NK-92 treated with Interleukin-12 subunit alpha and Interleukin-12 subunit beta, amount 100 ng/mL, for 24 hours (cell line): ENCODE data around the gene KCTD10.

Experiments used
- DNase-seq: peaks from one replicate; lab custom pipeline; 2025; lab: John Stamatoyannopoulos, UW

Gene KCTD10

DNA sequence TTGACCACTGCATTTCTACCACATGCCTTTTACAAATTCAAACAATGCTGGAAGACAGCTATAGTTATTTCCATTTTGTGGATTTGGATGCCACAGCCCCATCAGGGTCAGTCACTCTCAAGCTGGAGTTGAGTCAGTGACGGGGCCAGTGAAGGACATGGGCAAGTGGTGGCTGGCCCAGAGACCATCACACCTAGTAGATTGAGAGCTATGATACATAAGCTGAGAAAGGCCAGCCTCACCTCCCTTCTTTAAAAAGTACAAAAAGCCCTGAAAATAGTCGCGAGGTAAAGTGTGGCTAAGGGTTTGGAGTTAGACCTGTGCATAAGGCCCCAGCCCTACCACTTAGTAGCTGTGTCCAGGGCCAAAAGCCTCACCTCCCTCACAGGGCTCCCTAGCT is 4.1 kb downstream of the KCTD10 start:
- no peak for DNase-seq

- no peak for DNase-seq
Observed at GRCh38 chr12:109469517-109469916, 7.6 kb downstream of the KCTD10 start.

- no peak for DNase-seq
Observed at GRCh38 chr12:109467978-109468676, 9.0 kb downstream of the KCTD10 start.

DNA sequence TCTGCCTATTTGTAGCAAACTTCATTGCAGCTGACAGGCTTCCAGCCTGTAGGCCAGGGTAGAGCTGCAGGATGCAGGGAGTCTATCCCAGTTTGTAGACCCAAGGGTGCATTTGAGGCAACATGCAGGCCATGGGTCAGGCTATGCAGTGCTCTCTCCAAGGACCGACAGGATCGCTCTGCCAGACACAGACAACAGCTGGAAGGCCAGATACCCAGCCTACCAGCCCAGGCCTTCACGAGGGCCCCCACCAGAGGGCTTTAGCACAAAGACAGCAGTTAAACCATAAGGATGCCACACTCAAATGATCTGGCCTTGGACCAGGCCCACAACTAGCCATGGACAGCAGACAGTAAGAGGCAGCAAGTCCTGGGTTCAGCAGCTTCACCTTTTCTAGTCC is 10.3 kb downstream of the KCTD10 start:
- no peak for DNase-seq

- no peak for DNase-seq
Observed at GRCh38 chr12:109466305-109466704, 10.8 kb downstream of the KCTD10 start.

DNA sequence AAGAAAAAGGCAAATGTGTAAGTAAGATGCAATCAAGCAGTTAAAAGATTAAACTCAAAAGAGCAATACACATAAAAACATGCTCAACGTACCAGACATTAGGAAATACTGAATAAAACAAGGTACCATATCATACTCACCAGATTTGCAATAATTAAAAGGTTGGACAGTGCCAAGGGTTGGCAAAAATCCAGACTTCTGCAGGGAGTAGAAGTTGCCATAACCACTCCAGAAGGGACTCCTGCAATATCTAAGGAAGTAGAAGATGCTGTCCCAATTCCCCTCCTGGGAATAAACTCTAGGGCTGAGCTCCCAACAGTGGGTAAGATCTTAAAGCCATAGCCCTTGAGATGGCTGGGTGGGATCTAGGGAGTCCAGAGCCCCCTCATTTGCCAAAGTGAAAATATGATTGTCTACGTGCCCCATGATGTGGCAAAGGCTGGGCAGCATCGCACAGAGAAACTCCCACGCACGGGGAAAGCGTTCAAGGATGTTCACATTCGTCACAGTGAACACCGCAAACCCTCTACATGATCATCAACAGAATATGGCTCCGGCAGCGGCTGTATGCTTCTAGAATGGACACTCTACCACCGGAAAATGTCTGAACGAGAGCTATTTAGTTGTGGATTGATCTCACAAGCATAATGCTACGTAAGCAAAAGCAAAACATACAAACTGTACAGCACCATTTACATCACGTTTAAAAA is 12.3 kb downstream of the KCTD10 start:
- no peak for DNase-seq

- no peak for DNase-seq
Observed at GRCh38 chr12:109463756-109464155, 13.3 kb downstream of the KCTD10 start.

GRCh38 chr12:109462868-109463692 is 14.0 kb downstream of the KCTD10 start:
- no peak for DNase-seq

DNA sequence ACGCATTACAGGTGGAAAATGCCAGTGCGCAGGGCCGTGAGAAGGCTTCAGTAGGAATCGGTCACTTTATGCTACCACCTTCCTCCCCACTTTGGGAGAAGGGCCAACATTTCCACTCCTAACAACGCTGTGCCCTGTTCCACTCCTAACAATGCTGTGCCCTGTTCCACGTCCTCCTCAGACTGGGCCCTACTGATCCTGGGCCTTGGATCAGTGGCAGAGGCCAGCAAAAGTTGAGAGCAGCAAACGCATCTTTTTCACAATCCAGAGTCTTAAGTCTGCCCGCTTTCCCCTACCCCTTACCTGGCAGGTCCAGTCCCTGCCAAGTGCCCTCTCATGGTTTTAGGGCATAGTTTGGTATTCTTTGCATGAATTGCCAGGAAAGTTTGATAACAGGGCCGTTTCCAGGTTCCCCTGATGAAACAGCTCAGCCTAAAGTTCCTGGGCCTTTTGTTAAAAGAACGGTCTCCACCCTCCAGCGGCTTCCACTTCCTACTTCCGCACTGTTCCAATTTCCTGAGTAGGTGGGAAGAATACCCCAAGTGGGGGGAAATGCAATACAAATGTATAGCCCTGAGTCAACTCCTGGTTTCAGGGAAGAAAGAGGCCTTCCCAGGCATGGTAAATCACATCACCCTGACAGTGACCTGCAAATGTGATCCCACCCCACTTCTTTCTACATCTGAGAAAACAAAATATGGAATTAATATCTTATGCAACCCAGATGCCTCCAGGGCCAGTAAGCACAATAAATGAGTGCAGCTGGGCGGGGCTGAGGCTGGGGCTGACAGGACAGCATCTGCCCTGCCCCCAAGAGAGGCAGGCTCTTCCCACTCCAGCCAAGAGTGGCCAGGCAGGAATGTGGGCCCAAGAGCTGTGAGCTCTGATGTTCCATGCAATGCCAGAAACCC is 15.0 kb downstream of the KCTD10 start:
- DNase-seq = no peak

GRCh38 chr12:109461049-109461845 is 15.9 kb downstream of the KCTD10 start:
- DNase-seq = no peak

- DNase-seq = no peak
Observed at GRCh38 chr12:109460538-109460937, 16.6 kb downstream of the KCTD10 start.

- DNase-seq = no peak
Observed at GRCh38 chr12:109459247-109459646, 17.9 kb downstream of the KCTD10 start.

- DNase-seq = no peak
Observed at GRCh38 chr12:109458771-109459208, 18.3 kb downstream of the KCTD10 start.

DNA sequence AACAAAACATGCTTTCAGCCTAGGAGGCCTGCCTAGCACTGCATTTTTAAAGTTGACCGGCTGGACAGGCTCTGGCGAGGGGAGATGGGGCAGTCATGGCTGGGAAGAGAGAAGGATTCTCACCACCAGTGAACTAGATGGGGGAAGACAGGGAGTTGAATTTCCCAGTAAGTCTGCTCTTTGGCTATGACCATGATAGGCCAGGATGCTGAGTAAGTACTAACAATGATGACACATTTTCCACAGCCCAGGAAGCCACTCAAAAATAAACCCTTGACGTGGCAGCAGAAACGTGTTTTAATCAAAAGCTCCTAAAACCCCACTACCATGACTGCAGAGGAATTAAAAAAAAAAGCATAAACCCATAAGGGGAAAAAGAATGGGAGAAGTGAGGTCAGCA is 19.0 kb downstream of the KCTD10 start:
- no peak for DNase-seq

DNA sequence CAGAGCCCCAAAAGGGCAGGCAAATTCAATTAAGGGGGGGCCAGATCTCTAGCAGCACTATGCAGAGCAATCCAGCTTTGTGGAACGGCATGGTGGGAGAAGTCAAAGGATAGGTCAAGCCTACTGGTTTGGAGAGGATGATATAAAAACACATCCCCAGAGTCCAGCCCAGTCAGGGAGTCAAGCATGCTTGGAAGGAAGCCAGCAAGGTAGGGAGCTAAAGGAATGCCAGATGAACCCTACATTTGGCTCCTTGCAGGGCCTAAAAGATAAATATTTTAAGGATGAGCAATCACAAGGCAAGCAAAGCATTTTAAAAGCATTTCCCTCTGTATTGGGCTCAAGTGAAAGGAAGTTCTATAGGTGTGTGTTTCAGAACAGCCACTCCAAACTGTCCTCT is 21.4 kb downstream of the KCTD10 start:
- no peak for DNase-seq

DNA sequence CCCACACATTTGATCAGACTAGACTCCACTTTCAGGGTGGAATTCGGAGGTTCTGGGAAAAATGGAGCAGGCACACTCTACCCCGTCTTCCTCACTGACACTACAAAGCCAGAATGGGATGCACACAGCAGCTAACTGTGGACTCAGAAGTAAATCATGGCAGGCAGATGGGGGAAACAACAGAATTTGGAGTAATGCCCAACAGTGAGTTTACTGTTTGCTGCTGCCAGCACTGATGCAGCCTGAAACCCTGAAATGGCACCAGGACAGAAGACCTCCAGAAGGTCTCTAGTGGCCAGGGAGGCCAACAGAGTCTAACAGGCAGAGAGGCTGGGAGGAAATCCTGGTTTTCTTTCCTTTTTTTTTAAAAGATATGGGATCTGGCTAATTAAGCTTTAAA is 24.6 kb downstream of the KCTD10 start:
- DNase-seq = no peak

DNA sequence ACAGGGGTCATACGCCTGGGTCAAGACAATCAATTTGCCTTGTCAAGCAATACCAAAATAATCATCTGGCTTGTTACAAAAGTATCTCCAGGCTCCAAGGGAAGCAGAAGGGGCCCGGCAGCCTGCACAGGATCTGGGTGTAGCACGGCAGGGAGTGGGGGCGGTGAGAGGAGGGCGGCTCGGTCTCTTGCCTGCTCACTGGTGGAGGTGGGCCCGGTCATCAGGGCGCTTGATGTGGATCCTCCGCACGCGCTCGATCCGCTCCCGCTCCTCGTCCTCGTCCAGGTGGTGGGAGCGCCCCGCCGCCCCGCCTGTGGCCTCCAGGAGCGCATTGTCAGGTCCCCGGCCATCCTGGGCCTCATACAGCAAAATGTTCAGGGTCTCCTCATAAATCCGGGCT is 25.7 kb downstream of the KCTD10 start:
- no peak for DNase-seq

DNA sequence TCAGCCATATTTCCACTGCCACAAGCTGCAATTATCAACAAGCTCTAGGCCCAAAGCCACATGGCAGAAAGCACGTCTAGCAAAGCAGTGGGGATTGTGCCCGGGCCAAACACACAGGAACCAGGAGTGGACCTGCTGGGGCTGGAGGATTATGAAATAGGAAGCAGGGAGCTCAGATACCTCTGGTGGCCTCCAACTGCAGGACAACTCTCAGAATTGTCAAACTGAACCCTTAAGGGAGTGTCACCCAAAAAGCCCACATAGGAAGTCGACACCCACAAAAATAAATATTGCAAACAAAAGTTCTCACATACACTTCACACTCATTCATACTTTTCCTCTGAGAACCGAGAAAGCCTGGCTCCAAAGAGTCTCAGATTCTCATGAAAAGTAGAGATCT is 26.1 kb downstream of the KCTD10 start:
- no peak for DNase-seq

- no peak for DNase-seq
Observed at GRCh38 chr12:109449845-109450532, 27.1 kb downstream of the KCTD10 start.

DNA sequence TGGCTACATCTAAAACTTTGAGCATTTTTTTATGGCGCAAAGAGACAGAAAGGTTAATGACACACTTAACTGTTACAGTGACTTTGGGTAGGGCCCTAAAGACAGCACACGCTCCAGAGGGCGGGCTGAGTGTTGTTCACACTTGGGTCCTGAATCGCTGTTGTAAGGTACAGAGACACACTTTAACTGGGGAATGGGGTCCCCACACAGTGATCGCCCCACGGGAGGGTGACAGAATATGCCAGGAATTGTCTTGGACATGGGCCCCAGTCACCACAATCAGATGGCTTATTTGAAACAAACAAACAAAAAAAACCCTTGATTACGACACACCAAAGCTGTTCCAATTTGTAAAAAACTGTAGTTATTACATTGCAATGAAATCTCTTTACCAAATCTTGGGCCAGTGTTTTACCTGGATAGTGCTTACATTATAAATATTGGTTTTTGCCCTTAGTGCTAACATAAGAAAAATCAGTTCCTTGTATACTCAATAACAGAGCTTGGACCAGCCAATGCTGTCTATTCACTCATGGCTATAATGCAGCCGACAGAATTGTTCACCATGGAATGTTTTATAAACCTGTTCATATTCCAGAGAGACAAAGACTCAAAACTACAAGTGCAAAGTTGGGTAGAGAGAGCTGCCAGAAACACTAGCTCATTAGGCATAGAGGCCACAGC is 28.3 kb downstream of the KCTD10 start:
- DNase-seq = no peak
